Measurements from ENCODE around the gene ZNF608.

Gene ZNF608

GRCh38 chr5:124745007-124745927 lies 1.2 kb downstream of the ZNF608 start:
- no peak overlapping the region for H3K4me3 Mint-ChIP-seq

GRCh38 chr5:124744170-124744971 lies 2.1 kb downstream of the ZNF608 start:
- no peaks in the 10 kb centered on the region for H3K36me3 Mint-ChIP-seq (ENCODE audit: low read depth)
- no peak overlapping the region for H3K27ac Mint-ChIP-seq
- H3K4me1 Mint-ChIP-seq (ENCODE audit: low read depth) = peaks cover 28% of the 10 kb centered on the region
- no peak for DNase-seq
- H3K4me3 Mint-ChIP-seq = no peak overlapping the region
- peaks cover 3% of the 10 kb centered on the region for H3K9me3 Mint-ChIP-seq
- peaks cover 4% of the 10 kb centered on the region for H3K27me3 Mint-ChIP-seq

More at GRCh38 chr5:124745007-124745927, 1.2 kb downstream of the ZNF608 start:
- peaks cover 3% of the 10 kb centered on the region for H3K27me3 Mint-ChIP-seq
- peaks cover 3% of the 10 kb centered on the region for H3K9me3 Mint-ChIP-seq
- no peaks in the 10 kb centered on the region for H3K36me3 Mint-ChIP-seq (ENCODE audit: low read depth)
- peaks cover 28% of the 10 kb centered on the region for H3K4me1 Mint-ChIP-seq (ENCODE audit: low read depth)
- no peak for DNase-seq
- no peak overlapping the region for H3K27ac Mint-ChIP-seq

- Mint-ChIP-seq H3K4me1 (ENCODE audit: low read depth) (peaks cover 21% of the 10 kb centered on the region), H3K36me3 (ENCODE audit: low read depth) (no peaks in the 10 kb centered on the region), H3K4me3 (no peak overlapping the region), H3K27ac (no peak overlapping the region), H3K9me3 (peaks cover 3% of the 10 kb centered on the region), H3K27me3 (peaks cover 4% of the 10 kb centered on the region)
- DNase-seq = no peak
Measured at GRCh38 chr5:124743602-124744169, 2.8 kb downstream of the ZNF608 start.

- peaks cover 18% of the 10 kb centered on the region for H3K4me1 Mint-ChIP-seq (ENCODE audit: low read depth)
Measured at GRCh38 chr5:124742983-124743601, 3.3 kb downstream of the ZNF608 start.

GRCh38 chr5:124742521-124742920 lies 3.9 kb downstream of the ZNF608 start:
- no peak for DNase-seq
- Mint-ChIP-seq H3K4me3 (no peak overlapping the region), H3K36me3 (ENCODE audit: low read depth) (no peaks in the 10 kb centered on the region), H3K27ac (no peak overlapping the region), H3K4me1 (ENCODE audit: low read depth) (peaks cover 13% of the 10 kb centered on the region), H3K27me3 (peaks cover 6% of the 10 kb centered on the region), H3K9me3 (peaks cover 3% of the 10 kb centered on the region)

More at GRCh38 chr5:124742983-124743601, 3.3 kb downstream of the ZNF608 start:
- no peak overlapping the region for H3K4me3 Mint-ChIP-seq
- H3K27me3 Mint-ChIP-seq = peaks cover 4% of the 10 kb centered on the region
- H3K9me3 Mint-ChIP-seq = peaks cover 3% of the 10 kb centered on the region
- no peak overlapping the region for H3K27ac Mint-ChIP-seq
- no peak for DNase-seq
- no peaks in the 10 kb centered on the region for H3K36me3 Mint-ChIP-seq (ENCODE audit: low read depth)

GRCh38 chr5:124741711-124742496 lies 4.5 kb downstream of the ZNF608 start:
- no peak overlapping the region for H3K27ac Mint-ChIP-seq
- no peak for DNase-seq
- peaks cover 3% of the 10 kb centered on the region for H3K9me3 Mint-ChIP-seq
- H3K4me1 Mint-ChIP-seq (ENCODE audit: low read depth) = peaks cover 8% of the 10 kb centered on the region
- H3K36me3 Mint-ChIP-seq (ENCODE audit: low read depth) = no peaks in the 10 kb centered on the region
- peaks cover 7% of the 10 kb centered on the region for H3K27me3 Mint-ChIP-seq
- no peak overlapping the region for H3K4me3 Mint-ChIP-seq

- Mint-ChIP-seq H3K36me3 (ENCODE audit: low read depth) (no peaks in the 10 kb centered on the region), H3K4me1 (ENCODE audit: low read depth) (peaks cover under 1% of the 10 kb centered on the region), H3K4me3 (no peak overlapping the region), H3K27me3 (peaks cover 15% of the 10 kb centered on the region), H3K9me3 (peaks cover 3% of the 10 kb centered on the region), H3K27ac (no peak overlapping the region)
- DNase-seq = no peak
Measured at GRCh38 chr5:124740991-124741583, 5.4 kb downstream of the ZNF608 start.

GRCh38 chr5:124740071-124740470 lies 6.4 kb downstream of the ZNF608 start:
- no peak overlapping the region for H3K27ac Mint-ChIP-seq
- peaks cover 24% of the 10 kb centered on the region for H3K27me3 Mint-ChIP-seq
- no peaks in the 10 kb centered on the region for H3K4me1 Mint-ChIP-seq (ENCODE audit: low read depth)
- H3K4me3 Mint-ChIP-seq = no peak overlapping the region
- peaks cover 3% of the 10 kb centered on the region for H3K9me3 Mint-ChIP-seq
- H3K36me3 Mint-ChIP-seq (ENCODE audit: low read depth) = no peaks in the 10 kb centered on the region
- DNase-seq = no peak

- no peak for DNase-seq
- H3K36me3 Mint-ChIP-seq (ENCODE audit: low read depth) = no peaks in the 10 kb centered on the region
- H3K4me1 Mint-ChIP-seq (ENCODE audit: low read depth) = no peaks in the 10 kb centered on the region
- peaks cover 28% of the 10 kb centered on the region for H3K27me3 Mint-ChIP-seq
- H3K9me3 Mint-ChIP-seq = peaks cover 3% of the 10 kb centered on the region
- H3K27ac Mint-ChIP-seq = no peak overlapping the region
- H3K4me3 Mint-ChIP-seq = no peak overlapping the region
Measured at GRCh38 chr5:124739634-124740025, 6.8 kb downstream of the ZNF608 start.

- no peak for DNase-seq
- no peaks in the 10 kb centered on the region for H3K4me1 Mint-ChIP-seq (ENCODE audit: low read depth)
- no peak overlapping the region for H3K4me3 Mint-ChIP-seq
- no peaks in the 10 kb centered on the region for H3K36me3 Mint-ChIP-seq (ENCODE audit: low read depth)
- peaks cover 3% of the 10 kb centered on the region for H3K9me3 Mint-ChIP-seq
- peaks cover 35% of the 10 kb centered on the region for H3K27me3 Mint-ChIP-seq
- H3K27ac Mint-ChIP-seq = no peak overlapping the region
Measured at GRCh38 chr5:124738681-124739633, 7.5 kb downstream of the ZNF608 start.

- Mint-ChIP-seq H3K27me3 (peaks cover 40% of the 10 kb centered on the region), H3K27ac (no peak overlapping the region), H3K9me3 (peaks cover 3% of the 10 kb centered on the region), H3K4me3 (no peak overlapping the region), H3K4me1 (ENCODE audit: low read depth) (no peaks in the 10 kb centered on the region), H3K36me3 (ENCODE audit: low read depth) (no peaks in the 10 kb centered on the region)
- DNase-seq = no peak
Measured at GRCh38 chr5:124737651-124738050, 8.8 kb downstream of the ZNF608 start.

- no peak overlapping the region for H3K27ac Mint-ChIP-seq
- peaks cover 3% of the 10 kb centered on the region for H3K9me3 Mint-ChIP-seq
- H3K27me3 Mint-ChIP-seq = peaks cover 42% of the 10 kb centered on the region
- H3K4me3 Mint-ChIP-seq = no peak overlapping the region
- H3K4me1 Mint-ChIP-seq (ENCODE audit: low read depth) = no peaks in the 10 kb centered on the region
- DNase-seq = no peak
- no peaks in the 10 kb centered on the region for H3K36me3 Mint-ChIP-seq (ENCODE audit: low read depth)
Measured at GRCh38 chr5:124736805-124737188, 9.6 kb downstream of the ZNF608 start.

All from activated T-cell treated with anti-CD3 and anti-CD28 coated beads, Interleukin-2, amount 50 U/mL, for 24 hours (primary cell).